NCI-H2029 treated with DMSO at 0.1 percent for 48 hours (cell line): ENCODE results near the gene DMAC2.
"Not testable (repeated sequence)": the region's sequence is repeated elsewhere in the genome, so short reads cannot be mapped to it uniquely, and the experiment has no call there.

Experiments used
- DNase-seq: peaks from one replicate; lab custom pipeline; 2025; lab: John Stamatoyannopoulos, UW

DMAC2 gene

DNA sequence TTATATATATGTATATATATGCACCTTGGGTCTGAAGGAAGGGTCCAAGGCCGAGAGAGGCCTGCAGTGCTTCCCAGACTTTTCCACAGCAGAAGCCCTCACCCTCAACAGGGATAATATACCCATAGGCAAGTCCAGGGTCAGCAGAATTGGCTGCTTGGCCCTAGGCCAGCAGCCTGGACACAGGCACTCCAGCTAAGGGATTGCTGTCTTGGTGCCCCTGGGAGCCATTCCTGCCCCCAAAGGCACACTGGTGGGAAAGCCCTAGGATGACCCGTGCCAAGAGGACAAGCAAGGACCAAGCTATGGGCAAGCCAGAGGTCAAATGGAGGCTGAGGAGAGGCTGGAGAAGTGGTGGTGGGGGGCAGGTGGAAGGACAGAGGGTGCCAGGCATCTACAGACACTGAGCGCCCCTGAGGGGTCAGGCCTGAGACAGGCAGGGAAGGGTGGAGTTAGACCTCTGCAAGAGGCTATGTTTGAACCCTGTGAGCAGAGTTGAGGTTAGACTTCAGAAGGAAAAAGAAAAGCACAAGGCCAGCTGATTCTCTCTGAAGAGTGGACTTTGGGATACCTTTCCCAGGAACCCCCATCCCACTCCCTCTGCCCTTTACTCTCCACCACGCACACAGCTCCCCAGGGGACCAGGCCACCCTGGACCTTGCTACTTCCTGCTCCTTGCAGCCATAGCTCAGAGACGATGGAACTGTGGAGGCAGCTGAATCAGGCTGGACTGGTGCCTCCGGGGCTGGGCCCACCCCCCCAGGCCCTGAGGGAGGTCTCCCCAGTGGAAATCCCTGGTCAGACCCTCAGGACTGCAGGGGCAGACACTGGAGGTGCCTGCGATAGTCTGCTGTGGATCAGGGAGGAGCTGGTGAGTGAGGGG lies 3.0 kb upstream of the DMAC2 start, which contains the start of gene ERICH4:
Gene ERICH4, plus strand, starts transcription at position 684 of the 883 bp plus-strand sequence. Its CDS starts 14 bp downstream, at position 698.
- no peak for DNase-seq

DNA sequence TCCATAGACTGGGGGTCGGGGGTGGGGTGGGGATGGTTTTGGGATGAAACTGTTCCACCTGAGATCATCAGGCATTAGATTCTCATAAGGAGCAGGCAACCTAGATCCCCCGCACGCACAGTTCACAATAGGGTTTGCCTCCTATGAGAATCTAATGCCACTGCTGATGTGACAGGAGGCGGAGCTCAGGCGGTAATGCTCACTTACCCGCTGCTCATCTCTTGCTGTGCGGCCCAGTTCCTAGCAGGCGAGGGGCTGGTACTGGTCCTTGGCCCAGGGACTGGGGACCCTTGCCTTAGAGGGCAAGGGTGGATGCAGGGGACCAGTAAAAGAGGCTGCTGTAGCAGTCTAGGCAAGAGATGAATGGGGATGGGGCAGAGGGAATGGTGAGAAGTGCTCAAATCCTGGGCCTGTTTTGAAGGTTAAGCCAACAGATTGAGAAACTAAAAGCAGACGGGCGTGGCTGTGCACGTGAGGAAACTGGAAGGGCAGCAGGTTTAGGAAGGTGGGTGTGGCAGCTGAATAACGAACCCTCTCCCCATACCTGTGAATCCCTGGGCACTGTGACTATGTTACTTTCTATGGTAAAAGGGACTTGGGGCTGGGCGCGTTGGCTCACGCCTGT lies 1.7 kb upstream of the DMAC2 start:
- no peak for DNase-seq

GRCh38 chr19:41437944-41438574 lies 1.7 kb downstream of the DMAC2 start:
- no peak for DNase-seq

- DNase-seq, result no peak
Measured at GRCh38 chr19:41436674-41436951, 3.1 kb downstream of the DMAC2 start.

DNA sequence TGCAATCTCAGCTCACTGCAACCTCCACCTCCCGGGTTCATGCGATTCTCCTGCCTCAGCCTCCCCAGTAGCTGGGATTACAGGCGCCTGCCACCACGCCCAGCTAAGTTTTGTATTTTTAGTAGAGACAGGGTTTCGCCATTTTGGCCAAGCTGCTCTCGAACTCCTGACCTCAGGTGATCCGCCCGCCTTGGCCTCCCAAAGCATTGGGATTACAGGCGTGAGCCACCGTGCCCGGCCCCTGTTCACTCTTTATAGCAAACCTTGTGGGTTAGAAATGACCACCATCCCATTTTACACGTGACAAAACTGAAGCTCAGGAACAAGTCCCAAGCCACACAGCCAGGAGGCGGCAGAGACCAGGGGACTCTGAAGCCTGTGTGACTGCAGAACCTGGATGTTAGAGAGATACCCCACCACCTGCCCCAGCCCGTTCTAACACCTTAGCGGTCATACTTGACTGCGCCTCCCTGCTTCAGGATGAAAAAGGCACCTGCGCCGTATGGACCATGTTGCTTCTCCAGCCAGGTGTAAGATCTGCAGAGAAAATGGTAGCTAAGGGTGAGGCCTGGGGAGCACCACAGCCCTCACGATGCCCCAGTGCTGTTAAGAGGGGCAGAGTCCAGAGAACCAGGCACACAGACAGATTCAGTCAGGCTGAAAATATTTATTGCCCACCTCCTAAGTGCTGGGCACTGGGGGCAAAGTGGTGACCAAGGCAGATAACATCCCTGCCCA lies 3.6 kb downstream of the DMAC2 start:
- DNase-seq, result no peak

- not testable (repeated sequence) for DNase-seq
Measured at GRCh38 chr19:41435376-41435775, 4.3 kb downstream of the DMAC2 start.

- DNase-seq, result no peak
Measured at GRCh38 chr19:41434450-41434849, 5.3 kb downstream of the DMAC2 start.

- DNase-seq, result no peak
Measured at GRCh38 chr19:41433171-41433570, 6.5 kb downstream of the DMAC2 start.

- no peak for DNase-seq
Measured at GRCh38 chr19:41431426-41432386, 8.0 kb downstream of the DMAC2 start.

- DNase-seq, result no peak
Measured at GRCh38 chr19:41430922-41431321, 8.8 kb downstream of the DMAC2 start.

DNA sequence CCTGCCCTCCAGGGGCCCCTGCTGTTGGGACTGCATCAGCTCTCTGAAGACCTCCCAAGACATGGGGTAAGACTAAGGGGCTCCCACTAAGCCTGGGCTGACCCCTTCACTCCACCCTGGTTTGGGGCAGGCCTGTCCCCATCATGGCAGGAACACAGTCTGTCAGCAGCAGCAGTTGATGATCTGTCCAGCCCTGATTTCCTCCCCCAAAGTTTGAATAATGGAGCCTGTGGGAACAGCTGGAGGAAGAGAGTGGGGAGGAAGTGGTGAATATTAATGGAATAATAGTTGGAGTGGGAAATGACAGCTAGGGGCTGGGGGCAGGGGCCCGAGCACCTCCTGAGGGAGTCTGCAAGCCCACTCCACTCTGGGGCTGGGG lies 11.2 kb downstream of the DMAC2 start:
- no peak for DNase-seq

GRCh38 chr19:41427647-41428480 lies 11.8 kb downstream of the DMAC2 start:
- DNase-seq, result peak; percentile 30

DNA sequence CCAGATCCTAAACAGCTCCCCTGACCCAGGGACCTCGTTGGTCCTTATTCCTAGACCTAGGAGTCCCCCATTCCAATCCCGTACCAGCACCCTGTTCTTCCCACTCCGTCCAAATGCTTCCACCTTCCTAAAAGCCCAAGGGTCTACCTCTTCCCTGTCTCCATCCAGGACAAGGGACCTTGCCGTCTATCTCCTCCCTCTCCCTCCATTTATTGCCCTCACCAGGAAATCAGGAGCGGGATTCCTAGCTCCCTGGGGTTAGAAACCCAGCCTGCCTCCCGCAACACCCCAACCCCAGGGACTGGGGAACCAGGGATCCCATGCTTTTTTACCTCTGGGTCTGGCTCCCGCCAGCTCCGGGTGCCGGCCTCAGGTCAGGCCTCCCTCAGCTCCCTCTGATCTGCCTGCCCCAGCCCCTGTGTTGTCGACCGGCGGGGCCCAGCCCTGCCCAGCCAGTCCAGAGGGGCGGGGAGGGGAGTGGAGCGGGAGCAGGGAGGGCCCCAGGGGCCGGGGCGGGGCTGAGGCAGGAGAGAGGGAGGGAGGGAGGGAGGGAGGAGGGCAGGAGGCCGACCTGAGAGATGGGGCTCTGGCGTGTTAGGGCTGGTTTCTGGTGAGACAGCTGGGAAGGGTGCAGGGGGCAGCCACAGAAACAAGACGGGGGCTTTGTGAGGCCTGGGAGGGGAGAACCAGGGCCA lies 12.6 kb downstream of the DMAC2 start, which contains the start of gene B3GNT8:
Gene B3GNT8, minus strand, starts transcription at position 423 of the 695 bp plus-strand sequence. CDS start 596 bp downstream, outside the sequence.
- DNase-seq, result peak; percentile 34

GRCh38 chr19:41426116-41426841 lies 13.4 kb downstream of the DMAC2 start:
- DNase-seq, result no peak

- no peak for DNase-seq
Measured at GRCh38 chr19:41425174-41426115, 14.3 kb downstream of the DMAC2 start.

- no peak for DNase-seq
Measured at GRCh38 chr19:41424335-41425173, 15.2 kb downstream of the DMAC2 start.

- DNase-seq, result no peak
Measured at GRCh38 chr19:41422955-41423354, 16.8 kb downstream of the DMAC2 start.
